Activated CD4-positive, alpha-beta T cell treated with anti-CD3 and anti-CD28 coated beads, Interleukin-2, amount 10 ng/mL, durations not matched to agents 24 days and 14 days (primary cell): ENCODE data around the gene CTSW. TPM values are rescaled to one million over a fixed set of nuclear protein-coding genes. Genes with fewer than 3 reads are reported as not detected.
"Not testable (repeated sequence)": the region's sequence is repeated elsewhere in the genome, so short reads cannot be mapped to it uniquely, and the experiment has no call there.

ENCODE experiments used
- DNase-seq: peaks from one replicate; pipeline ENCODE4 v3.0.0; 2022
- H3K27ac Mint-ChIP-seq: one replicate; pipeline ENCODE4 v1.8.0; 2022; ENCODE audit warnings: mild to moderate bottlenecking, mixed read lengths
- H3K27me3 Mint-ChIP-seq: one replicate; pipeline ENCODE4 v1.8.0; 2022; ENCODE audit warnings: mixed read lengths
- H3K36me3 Mint-ChIP-seq: one replicate; pipeline ENCODE4 v1.8.0; 2022; ENCODE audit warnings: low read depth, mild to moderate bottlenecking, mixed read lengths
- H3K4me1 Mint-ChIP-seq: one replicate; pipeline ENCODE4 v1.8.0; 2021; ENCODE audit warnings: mixed read lengths
- H3K4me3 Mint-ChIP-seq: one replicate; pipeline ENCODE4 v1.8.0; 2022; ENCODE audit warnings: mild to moderate bottlenecking, moderate library complexity, mixed read lengths
- H3K9me3 Mint-ChIP-seq: one replicate; pipeline ENCODE4 v1.8.0; 2021; ENCODE audit warnings: mixed read lengths
- intact Hi-C: fragments of 100-400 bp; cut with micrococcal nuclease; formaldehyde crosslinking; loops from one replicate; pipeline ENCODE4 v1.15.1; 2023
- total RNA-seq: library from RNA; stranded (reverse); gene quantifications from 2 replicates; pipeline ENCODE4 v1.2.3, GENCODE V29; 2022

CTSW gene
- total RNA-seq, 1 donor from 2014 or later = 7.5 TPM

GRCh38 chr11:65891219-65892136, 11.8 kb downstream of the CTSW start:
- Mint-ChIP-seq H3K36me3 (peaks cover 39% of the 10 kb centered on the region), H3K9me3 (no peaks in the 10 kb centered on the region), H3K4me3 (peak overlapping the region; percentile 95), H3K4me1 (peaks cover 62% of the 10 kb centered on the region), H3K27me3 (no peaks in the 10 kb centered on the region), H3K27ac (peak overlapping the region; percentile 71)
- intact Hi-C loops = loop anchor here (5.0 kb wide), 1 partner anchor 179 kb away; the partner anchor contains the start of gene KAT5
- DNase-seq = peak; percentile 78

GRCh38 chr11:65892137-65892540, 12.5 kb downstream of the CTSW start:
- DNase-seq = peak; percentile 72
- Mint-ChIP-seq H3K27ac (peak overlapping the region; percentile 71), H3K4me3 (peak overlapping the region; percentile 95), H3K36me3 (peaks cover 37% of the 10 kb centered on the region), H3K4me1 (peaks cover 59% of the 10 kb centered on the region)
- intact Hi-C loops = loop anchor here (5.0 kb wide), 1 partner anchor 180 kb away; the partner anchor contains the start of gene KAT5
- H3K27me3 Mint-ChIP-seq, H3K9me3 Mint-ChIP-seq: not testable (repeated sequence)

GRCh38 chr11:65892661-65893317, 13.2 kb downstream of the CTSW start:
- Mint-ChIP-seq H3K9me3 (no peaks in the 10 kb centered on the region), H3K27ac (peak overlapping the region; percentile 71), H3K36me3 (peaks cover 43% of the 10 kb centered on the region), H3K4me1 (peaks cover 59% of the 10 kb centered on the region), H3K27me3 (no peaks in the 10 kb centered on the region), H3K4me3 (peak overlapping the region; percentile 95)
- intact Hi-C loops = loop anchor here (5.0 kb wide), 1 partner anchor 180 kb away; the partner anchor contains the start of gene KAT5
- DNase-seq = peak; percentile 68

GRCh38 chr11:65894034-65894591, 14.5 kb downstream of the CTSW start:
- Mint-ChIP-seq H3K27me3 (no peaks in the 10 kb centered on the region), H3K36me3 (peaks cover 45% of the 10 kb centered on the region), H3K4me1 (peaks cover 57% of the 10 kb centered on the region), H3K9me3 (no peaks in the 10 kb centered on the region), H3K27ac (peak overlapping the region; percentile 50), H3K4me3 (peak overlapping the region; percentile 95)
- peak; percentile 87 for DNase-seq
- intact Hi-C loops = loop anchor here (5.0 kb wide), 1 partner anchor 182 kb away; the partner anchor contains the start of gene KAT5

GRCh38 chr11:65895482-65895981, 15.9 kb downstream of the CTSW start:
- Mint-ChIP-seq H3K4me3 (peak overlapping the region; percentile 39), H3K36me3 (peaks cover 45% of the 10 kb centered on the region)

GRCh38 chr11:65896034-65896999, 16.7 kb downstream of the CTSW start:
- H3K27ac Mint-ChIP-seq = peak overlapping the region; percentile 60
- no peaks in the 10 kb centered on the region for H3K27me3 Mint-ChIP-seq
- no peaks in the 10 kb centered on the region for H3K9me3 Mint-ChIP-seq
- peak; percentile 57 for DNase-seq
- H3K4me1 Mint-ChIP-seq = peaks cover 51% of the 10 kb centered on the region
- peaks cover 44% of the 10 kb centered on the region for H3K36me3 Mint-ChIP-seq
- intact Hi-C loops = no loop called here
- no peak overlapping the region for H3K4me3 Mint-ChIP-seq

More at GRCh38 chr11:65895482-65895981, 15.9 kb downstream of the CTSW start:
- H3K4me1 Mint-ChIP-seq = peaks cover 46% of the 10 kb centered on the region
- H3K27ac Mint-ChIP-seq = peak overlapping the region; percentile 78
- H3K9me3 Mint-ChIP-seq = no peaks in the 10 kb centered on the region
- intact Hi-C loops = no loop called here
- no peaks in the 10 kb centered on the region for H3K27me3 Mint-ChIP-seq
- DNase-seq = peak; percentile 54

GRCh38 chr11:65897020-65897471, 17.4 kb downstream of the CTSW start:
- no peaks in the 10 kb centered on the region for H3K9me3 Mint-ChIP-seq
- H3K4me1 Mint-ChIP-seq = peaks cover 53% of the 10 kb centered on the region
- intact Hi-C loops = no loop called here
- peaks cover 41% of the 10 kb centered on the region for H3K36me3 Mint-ChIP-seq
- DNase-seq = peak; percentile 56
- peaks cover under 1% of the 10 kb centered on the region for H3K27me3 Mint-ChIP-seq
- no peak overlapping the region for H3K4me3 Mint-ChIP-seq
- peak overlapping the region; percentile 62 for H3K27ac Mint-ChIP-seq

- no peak for DNase-seq
- peaks cover 32% of the 10 kb centered on the region for H3K36me3 Mint-ChIP-seq
- peak overlapping the region; percentile 82 for H3K4me3 Mint-ChIP-seq
- peaks cover 45% of the 10 kb centered on the region for H3K4me1 Mint-ChIP-seq
- peak overlapping the region; percentile 82 for H3K27ac Mint-ChIP-seq
- intact Hi-C loops = no loop called here
- H3K9me3 Mint-ChIP-seq = no peaks in the 10 kb centered on the region
- H3K27me3 Mint-ChIP-seq = peaks cover 6% of the 10 kb centered on the region
These were observed 19.2 kb downstream of the CTSW start for GRCh38 chr11:65898656-65899355.

GRCh38 chr11:65899356-65900124, 19.9 kb downstream of the CTSW start:
- peak overlapping the region; percentile 82 for H3K4me3 Mint-ChIP-seq
- peak; percentile 89 for DNase-seq
- H3K36me3 Mint-ChIP-seq = peaks cover 28% of the 10 kb centered on the region
- peaks cover 40% of the 10 kb centered on the region for H3K4me1 Mint-ChIP-seq
- peaks cover 8% of the 10 kb centered on the region for H3K27me3 Mint-ChIP-seq
- no peaks in the 10 kb centered on the region for H3K9me3 Mint-ChIP-seq
- peak overlapping the region; percentile 78 for H3K27ac Mint-ChIP-seq
- intact Hi-C loops = loop anchor here (1.0 to 2.0 kb wide), 5 partner anchors 11 to 103 kb away; partner anchors contain the start of genes BANF1, C11orf68, DRAP1 and EIF1AD

GRCh38 chr11:65900125-65900898, 20.7 kb downstream of the CTSW start, which contains the start of gene FOSL1:
Gene FOSL1 (minus strand): TSS chr11:65900388. CDS start chr11:65900339, 49 bp downstream.
- peaks cover 10% of the 10 kb centered on the region for H3K27me3 Mint-ChIP-seq
- intact Hi-C loops = loop anchor here (1.0 to 2.0 kb wide), 5 partner anchors 12 to 102 kb away; partner anchors contain the start of genes BANF1, C11orf68, DRAP1 and EIF1AD
- peaks cover 37% of the 10 kb centered on the region for H3K4me1 Mint-ChIP-seq
- peak within 1 kb of the TSS; percentile 78 for H3K27ac Mint-ChIP-seq
- peak within 1 kb of the TSS; percentile 82 for H3K4me3 Mint-ChIP-seq
- peak; percentile 97 for DNase-seq
- H3K9me3 Mint-ChIP-seq = no peaks in the 10 kb centered on the region
- peaks cover 25% of the 10 kb centered on the region for H3K36me3 Mint-ChIP-seq

GRCh38 chr11:65900899-65901180, 21.2 kb downstream of the CTSW start:
- Mint-ChIP-seq H3K36me3 (peaks cover 20% of the 10 kb centered on the region), H3K27me3 (peaks cover 11% of the 10 kb centered on the region), H3K9me3 (no peaks in the 10 kb centered on the region), H3K4me3 (peak overlapping the region; percentile 67), H3K27ac (peak overlapping the region; percentile 49), H3K4me1 (peaks cover 31% of the 10 kb centered on the region)
- intact Hi-C loops = loop anchor here (1.0 to 2.0 kb wide), 5 partner anchors 13 to 101 kb away; partner anchors contain the start of genes BANF1, C11orf68, DRAP1 and EIF1AD
- no peak for DNase-seq
